IMR-90 (cell line): ENCODE results near the gene ATP1B4.

ENCODE experiments used
- BHLHE40 ChIP-seq: fragments of 150-350 bp; IDR thresholded peaks from 2 replicates; pipeline ENCODE4 v1.6.1; 2016; ENCODE audit warnings: mild to moderate bottlenecking, low read depth, low read length
- CEBPB ChIP-seq: IDR thresholded peaks from 2 replicates; pipeline ENCODE4 v1.6.1; 2012; ENCODE audit warnings: low read depth, low read length, improper control_type of control experiment
- MAZ ChIP-seq: IDR thresholded peaks from 2 replicates; pipeline ENCODE4 v1.6.1; 2012; ENCODE audit warnings: low read depth, mild to moderate bottlenecking, low read length, improper control_type of control experiment, moderate library complexity, borderline replicate concordance
- POLR2A ChIP-seq: IDR thresholded peaks from 2 replicates; pipeline ENCODE4 v1.6.1; 2012; ENCODE audit warnings: mild to moderate bottlenecking, low read depth, low read length

GRCh38 chrX:120372667-120373370 is 10.9 kb downstream of the ATP1B4 start:
- TF ChIP-seq BHLHE40 (no peak), POLR2A (no peak), MAZ (no peak), CEBPB (no peak)
